ENCODE data around the gene PTOV1.
A peak's percentile ranks its signal among the peaks of the same experiment; 100 is the strongest.

PTOV1 gene

DNA sequence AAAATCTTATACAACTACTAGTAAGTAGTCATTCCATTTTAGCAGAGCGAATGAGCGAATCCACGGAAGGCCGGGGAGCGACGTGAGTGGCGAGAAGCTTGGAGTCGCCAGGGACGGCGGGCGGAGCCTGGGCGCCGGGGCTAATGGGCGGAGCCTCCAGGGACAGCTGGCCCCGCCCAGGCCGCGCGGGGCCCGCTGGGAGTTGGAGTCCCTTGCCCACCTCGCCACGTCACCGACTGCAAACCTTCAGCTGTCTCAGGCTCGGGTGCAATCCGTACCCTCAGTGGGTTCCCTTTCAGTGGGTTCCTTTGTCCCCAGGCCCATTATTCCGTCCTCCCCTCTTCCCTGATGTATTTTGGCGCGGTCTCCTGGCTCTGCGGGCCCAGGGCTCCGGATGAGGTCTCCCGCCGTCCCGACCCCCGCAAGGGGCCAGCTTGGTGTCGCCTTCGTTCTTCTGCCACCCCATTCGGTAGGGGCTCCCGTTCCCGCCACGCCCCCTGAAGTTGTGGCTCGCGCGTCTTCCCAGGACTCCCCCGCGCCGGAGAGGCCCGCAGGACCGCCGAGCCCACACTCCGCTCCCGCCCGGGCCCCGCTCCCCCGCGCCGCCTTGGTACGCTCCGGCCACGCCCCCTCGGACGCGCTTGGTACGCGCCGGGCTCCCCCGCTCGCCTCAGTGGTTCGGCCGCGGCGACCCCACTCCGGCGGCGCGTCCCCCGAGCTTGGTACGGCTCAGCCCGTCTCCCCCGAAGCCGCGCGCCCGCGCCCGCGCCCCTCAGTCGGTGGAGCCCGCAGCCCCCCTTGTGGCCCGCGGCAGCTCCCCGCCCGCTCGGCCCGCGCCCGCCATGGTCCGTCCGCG, at the start of gene PTOV1:
PTOV1 (plus strand) TSS at position 673 of the 856 bp plus-strand sequence.
- DNase-seq (ENCODE audit: low spot score), result peak; percentile 98

DNA sequence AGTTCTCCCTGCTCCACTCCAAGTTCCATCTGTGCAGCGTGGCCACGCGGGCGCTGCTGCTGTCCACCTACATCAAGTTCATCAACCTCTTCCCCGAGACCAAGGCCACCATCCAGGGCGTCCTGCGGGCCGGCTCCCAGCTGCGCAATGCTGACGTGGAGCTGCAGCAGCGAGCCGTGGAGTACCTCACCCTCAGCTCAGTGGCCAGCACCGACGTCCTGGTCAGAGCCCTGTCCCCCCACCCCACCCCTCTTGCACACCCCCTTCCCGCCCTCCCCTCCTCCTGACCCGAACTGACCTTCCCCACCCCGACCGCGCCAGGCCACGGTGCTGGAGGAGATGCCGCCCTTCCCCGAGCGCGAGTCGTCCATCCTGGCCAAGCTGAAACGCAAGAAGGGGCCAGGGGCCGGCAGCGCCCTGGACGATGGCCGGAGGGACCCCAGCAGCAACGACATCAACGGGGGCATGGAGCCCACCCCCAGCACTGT, 49.5 kb upstream of the PTOV1 start:
- no peak for DNase-seq (ENCODE audit: low spot score)
- TF ChIP-seq, protein P1, sequence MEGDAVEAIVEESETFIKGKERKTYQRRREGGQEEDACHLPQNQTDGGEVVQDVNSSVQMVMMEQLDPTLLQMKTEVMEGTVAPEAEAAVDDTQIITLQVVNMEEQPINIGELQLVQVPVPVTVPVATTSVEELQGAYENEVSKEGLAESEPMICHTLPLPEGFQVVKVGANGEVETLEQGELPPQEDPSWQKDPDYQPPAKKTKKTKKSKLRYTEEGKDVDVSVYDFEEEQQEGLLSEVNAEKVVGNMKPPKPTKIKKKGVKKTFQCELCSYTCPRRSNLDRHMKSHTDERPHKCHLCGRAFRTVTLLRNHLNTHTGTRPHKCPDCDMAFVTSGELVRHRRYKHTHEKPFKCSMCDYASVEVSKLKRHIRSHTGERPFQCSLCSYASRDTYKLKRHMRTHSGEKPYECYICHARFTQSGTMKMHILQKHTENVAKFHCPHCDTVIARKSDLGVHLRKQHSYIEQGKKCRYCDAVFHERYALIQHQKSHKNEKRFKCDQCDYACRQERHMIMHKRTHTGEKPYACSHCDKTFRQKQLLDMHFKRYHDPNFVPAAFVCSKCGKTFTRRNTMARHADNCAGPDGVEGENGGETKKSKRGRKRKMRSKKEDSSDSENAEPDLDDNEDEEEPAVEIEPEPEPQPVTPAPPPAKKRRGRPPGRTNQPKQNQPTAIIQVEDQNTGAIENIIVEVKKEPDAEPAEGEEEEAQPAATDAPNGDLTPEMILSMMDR (IDR thresholded peaks at IDR 0.05; ENCODE audit: extremely low read depth, missing control alignments), result no peak

More for the DNA sequence above, at the start of gene PTOV1:
- TF ChIP-seq, protein P1 (IDR thresholded peaks at IDR 0.05; ENCODE audit: extremely low read depth, missing control alignments), result no peak

DNA sequence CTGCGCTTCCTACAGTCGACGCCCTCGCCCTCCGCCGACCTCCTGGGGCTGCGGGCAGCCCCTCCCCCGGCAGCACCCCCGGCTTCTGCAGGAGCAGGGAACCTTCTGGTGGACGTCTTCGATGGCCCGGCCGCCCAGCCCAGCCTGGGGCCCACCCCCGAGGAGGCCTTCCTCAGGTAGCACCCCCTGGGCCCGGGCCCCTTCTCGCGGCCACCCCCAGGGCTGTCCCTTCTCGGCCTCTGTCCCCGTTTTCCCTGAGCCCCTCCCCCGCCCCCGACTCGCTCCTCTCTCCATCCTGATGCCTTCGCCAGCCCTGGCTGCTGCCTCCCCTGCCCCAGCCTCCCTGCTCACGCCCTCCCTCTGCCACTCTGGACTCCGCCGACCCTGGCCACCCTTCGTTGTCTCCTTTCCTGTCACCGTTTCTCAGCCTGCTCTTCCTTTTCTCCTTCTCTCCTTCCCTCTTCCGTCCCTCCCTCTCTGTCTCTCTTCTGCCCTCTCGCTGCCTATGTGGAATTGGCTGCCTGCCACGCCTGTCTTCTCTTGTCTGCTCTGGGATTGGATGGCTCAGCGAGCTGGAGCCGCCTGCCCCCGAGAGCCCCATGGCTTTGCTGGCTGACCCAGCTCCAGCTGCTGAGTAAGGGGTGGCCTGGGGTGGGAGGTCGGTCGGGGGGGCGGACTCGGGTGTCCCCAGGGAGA, 48.8 kb upstream of the PTOV1 start:
- no peak for DNase-seq (ENCODE audit: low spot score)
- TF ChIP-seq, protein P1 (IDR thresholded peaks at IDR 0.05; ENCODE audit: extremely low read depth, missing control alignments), result no peak

DNA sequence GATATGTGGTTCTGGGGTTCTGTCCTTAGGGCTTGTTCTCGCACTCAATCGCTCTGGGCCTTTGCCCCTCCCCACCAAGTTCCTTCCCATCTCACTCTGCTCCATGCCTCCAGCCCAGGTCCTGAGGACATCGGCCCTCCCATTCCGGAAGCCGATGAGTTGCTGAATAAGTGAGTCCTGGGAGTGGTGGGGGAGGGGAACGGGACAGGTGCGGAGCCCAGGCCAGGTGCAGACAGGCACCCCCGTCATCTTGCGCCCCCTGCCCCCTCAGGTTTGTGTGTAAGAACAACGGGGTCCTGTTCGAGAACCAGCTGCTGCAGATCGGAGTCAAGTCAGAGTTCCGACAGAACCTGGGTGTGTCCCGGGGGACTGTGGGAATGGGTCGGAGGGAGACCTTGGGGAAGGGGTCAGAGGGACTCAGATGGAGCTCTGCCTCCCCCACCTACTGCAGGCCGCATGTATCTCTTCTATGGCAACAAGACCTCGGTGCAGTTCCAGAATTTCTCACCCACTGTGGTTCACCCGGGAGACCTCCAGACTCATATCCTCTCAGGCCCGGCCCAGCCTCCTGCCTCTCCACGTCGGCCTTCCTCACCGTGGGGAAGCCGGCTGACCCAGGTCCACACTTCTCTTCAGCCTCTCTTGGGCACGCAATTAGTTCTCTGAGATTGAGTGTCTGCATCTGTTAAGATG, 48.0 kb upstream of the PTOV1 start:
- TF ChIP-seq, protein P1 (IDR thresholded peaks at IDR 0.05; ENCODE audit: extremely low read depth, missing control alignments), result no peak
- no peak for DNase-seq (ENCODE audit: low spot score)

DNA sequence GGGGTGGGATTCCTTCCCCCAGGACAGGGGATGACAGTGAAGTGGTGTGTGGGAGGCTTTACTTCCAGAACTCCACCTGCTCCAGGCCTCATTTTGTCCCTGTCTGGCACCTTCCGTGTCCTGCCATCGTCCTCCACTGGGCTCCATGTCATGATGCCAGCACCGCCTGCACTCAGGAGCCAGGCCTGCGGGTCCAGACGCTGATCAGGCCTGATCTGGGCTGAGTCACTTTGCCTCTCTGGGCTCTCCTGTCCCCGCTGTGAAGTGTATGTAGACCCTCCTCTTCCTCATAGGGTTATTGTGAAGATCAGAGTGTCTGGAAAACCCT, 47.5 kb upstream of the PTOV1 start:
- TF ChIP-seq, protein P1 (IDR thresholded peaks at IDR 0.05; ENCODE audit: extremely low read depth, missing control alignments), result no peak
- DNase-seq (ENCODE audit: low spot score), result no peak

DNA sequence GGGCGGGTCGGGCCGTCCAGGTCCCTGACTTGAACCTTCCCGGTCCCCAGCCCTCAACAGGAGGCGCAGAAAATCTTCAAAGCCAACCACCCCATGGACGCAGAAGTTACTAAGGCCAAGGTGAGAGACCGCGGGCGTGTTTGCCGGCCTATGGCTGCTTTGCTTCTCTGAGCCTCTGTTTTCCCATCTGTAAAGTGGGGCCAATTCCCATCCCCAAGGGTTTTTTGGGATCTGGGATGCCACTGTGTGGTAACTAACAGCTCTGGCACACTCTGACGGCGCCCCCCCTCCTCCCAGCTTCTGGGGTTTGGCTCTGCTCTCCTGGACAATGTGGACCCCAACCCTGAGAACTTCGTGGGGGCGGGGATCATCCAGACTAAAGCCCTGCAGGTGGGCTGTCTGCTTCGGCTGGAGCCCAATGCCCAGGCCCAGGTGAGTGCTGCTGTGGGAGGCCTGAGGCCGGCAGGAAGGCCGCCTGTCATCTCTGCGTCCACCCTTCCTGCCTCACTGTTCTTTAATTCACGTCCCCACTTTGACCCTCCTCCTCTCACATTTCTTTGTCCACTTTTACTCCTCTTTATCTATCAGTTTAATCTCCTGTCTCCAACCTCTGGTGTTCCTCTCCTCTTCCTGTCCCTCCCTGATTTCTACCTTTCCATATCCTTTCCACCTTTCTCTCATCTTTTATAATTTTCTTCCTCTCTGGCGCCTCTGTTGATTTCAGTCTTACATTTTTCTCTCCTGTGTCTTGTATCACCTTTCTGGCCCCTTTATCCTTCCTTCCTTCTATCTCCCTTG, 44.9 kb upstream of the PTOV1 start:
- no peak for DNase-seq (ENCODE audit: low spot score)
- TF ChIP-seq, protein P1 (IDR thresholded peaks at IDR 0.05; ENCODE audit: extremely low read depth, missing control alignments), result no peak

Measured in GM20000 (cell line).